GM23338 (cell line): ENCODE measurements around the gene TMEM245.

Experiments
- CREB1 ChIP-seq: fragments of 250-450 bp; sonication (Bioruptor Pico); IDR thresholded peaks from 2 replicates; pipeline ENCODE4 v1.5.0; 2020; ENCODE audit warnings: low read depth, mild to moderate bottlenecking, moderate library complexity
- EZH2 ChIP-seq: fragments of 200-600 bp; sonication (generic); IDR thresholded peaks from one replicate; pipeline ENCODE4 v1.8.0; 2017; ENCODE audit warnings: antibody characterized with exemption, mild to moderate bottlenecking, low read depth; ENCODE audit not compliant: unreplicated experiment
- EZH2phosphoT487 ChIP-seq: fragments of 200-600 bp; sonication (generic); IDR thresholded peaks from one replicate; pipeline ENCODE4 v1.8.1; 2018; ENCODE audit warnings: antibody characterized with exemption; ENCODE audit not compliant: unreplicated experiment
- JUNB ChIP-seq: IDR thresholded peaks from one replicate; pipeline ENCODE4 v1.6.1; 2016; ENCODE audit warnings: antibody characterized with exemption; ENCODE audit not compliant: unreplicated experiment
- NANOG ChIP-seq: IDR thresholded peaks from 2 replicates; pipeline ENCODE4 v1.6.1; 2016; ENCODE audit warnings: antibody characterized with exemption, borderline replicate concordance
- POLR2AphosphoS5 ChIP-seq: IDR thresholded peaks from 2 replicates; pipeline ENCODE4 v1.6.1; 2016; ENCODE audit warnings: antibody characterized with exemption, low read depth
- ZNF331 ChIP-seq: fragments of 250-450 bp; sonication (Bioruptor Pico); IDR thresholded peaks from 2 replicates; pipeline ENCODE4 v1.5.0; 2020; ENCODE audit warnings: low read depth, mild to moderate bottlenecking, moderate library complexity
- TF ChIP-seq, protein P1 (sequence below), 2 experiments: fragments of 200-600 bp in 1 of 2; sonication (generic) in 1 of 2; conservative IDR thresholded peaks; 2 replicates each; pipeline versions ENCODE4 v1.5.1 to v1.6.1; 2016 to 2017; ENCODE audit warnings: antibody characterized with exemption in 2 of 2, low read depth in 2 of 2, mild to moderate bottlenecking in 2 of 2, moderate library complexity in 1 of 2
- TF ChIP-seq, protein P2 (sequence below): IDR thresholded peaks from one replicate; pipeline ENCODE4 v1.6.1; 2018; ENCODE audit warnings: antibody characterized with exemption; ENCODE audit not compliant: unreplicated experiment

DNA sequence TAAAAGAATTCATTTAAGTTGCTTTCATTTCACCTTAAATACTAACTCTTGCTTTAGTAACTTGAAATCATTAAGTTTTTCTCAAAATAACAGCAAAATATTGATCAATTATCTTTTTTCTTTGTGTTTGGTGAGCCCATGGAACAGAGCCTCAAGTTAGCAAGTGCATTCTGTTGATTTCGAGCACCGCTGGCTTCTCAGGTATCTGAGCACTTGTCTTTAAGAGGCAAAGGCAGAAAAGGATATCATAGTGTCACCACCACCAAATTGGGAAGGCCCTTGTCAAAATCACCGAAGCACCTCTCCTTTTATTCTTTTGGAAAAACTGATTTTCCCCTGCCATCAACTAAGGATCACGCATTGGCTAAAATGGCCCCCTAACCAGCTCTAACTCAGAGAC is 89.3 kb downstream of the TMEM245 start:
- TF ChIP-seq NANOG (no peak), POLR2AphosphoS5 (no peak), EZH2 (no peak), ZNF331 (CRISPR knock-in tag) (no peak), JUNB (no peak), CREB1 (CRISPR knock-in tag) (no peak), EZH2phosphoT487 (no peak)
- TF ChIP-seq, protein P1, sequence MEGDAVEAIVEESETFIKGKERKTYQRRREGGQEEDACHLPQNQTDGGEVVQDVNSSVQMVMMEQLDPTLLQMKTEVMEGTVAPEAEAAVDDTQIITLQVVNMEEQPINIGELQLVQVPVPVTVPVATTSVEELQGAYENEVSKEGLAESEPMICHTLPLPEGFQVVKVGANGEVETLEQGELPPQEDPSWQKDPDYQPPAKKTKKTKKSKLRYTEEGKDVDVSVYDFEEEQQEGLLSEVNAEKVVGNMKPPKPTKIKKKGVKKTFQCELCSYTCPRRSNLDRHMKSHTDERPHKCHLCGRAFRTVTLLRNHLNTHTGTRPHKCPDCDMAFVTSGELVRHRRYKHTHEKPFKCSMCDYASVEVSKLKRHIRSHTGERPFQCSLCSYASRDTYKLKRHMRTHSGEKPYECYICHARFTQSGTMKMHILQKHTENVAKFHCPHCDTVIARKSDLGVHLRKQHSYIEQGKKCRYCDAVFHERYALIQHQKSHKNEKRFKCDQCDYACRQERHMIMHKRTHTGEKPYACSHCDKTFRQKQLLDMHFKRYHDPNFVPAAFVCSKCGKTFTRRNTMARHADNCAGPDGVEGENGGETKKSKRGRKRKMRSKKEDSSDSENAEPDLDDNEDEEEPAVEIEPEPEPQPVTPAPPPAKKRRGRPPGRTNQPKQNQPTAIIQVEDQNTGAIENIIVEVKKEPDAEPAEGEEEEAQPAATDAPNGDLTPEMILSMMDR (conservative IDR thresholded peaks at IDR 0.05; ENCODE audit: low read depth in 2 of 2) = no peak
- TF ChIP-seq, protein P2, sequence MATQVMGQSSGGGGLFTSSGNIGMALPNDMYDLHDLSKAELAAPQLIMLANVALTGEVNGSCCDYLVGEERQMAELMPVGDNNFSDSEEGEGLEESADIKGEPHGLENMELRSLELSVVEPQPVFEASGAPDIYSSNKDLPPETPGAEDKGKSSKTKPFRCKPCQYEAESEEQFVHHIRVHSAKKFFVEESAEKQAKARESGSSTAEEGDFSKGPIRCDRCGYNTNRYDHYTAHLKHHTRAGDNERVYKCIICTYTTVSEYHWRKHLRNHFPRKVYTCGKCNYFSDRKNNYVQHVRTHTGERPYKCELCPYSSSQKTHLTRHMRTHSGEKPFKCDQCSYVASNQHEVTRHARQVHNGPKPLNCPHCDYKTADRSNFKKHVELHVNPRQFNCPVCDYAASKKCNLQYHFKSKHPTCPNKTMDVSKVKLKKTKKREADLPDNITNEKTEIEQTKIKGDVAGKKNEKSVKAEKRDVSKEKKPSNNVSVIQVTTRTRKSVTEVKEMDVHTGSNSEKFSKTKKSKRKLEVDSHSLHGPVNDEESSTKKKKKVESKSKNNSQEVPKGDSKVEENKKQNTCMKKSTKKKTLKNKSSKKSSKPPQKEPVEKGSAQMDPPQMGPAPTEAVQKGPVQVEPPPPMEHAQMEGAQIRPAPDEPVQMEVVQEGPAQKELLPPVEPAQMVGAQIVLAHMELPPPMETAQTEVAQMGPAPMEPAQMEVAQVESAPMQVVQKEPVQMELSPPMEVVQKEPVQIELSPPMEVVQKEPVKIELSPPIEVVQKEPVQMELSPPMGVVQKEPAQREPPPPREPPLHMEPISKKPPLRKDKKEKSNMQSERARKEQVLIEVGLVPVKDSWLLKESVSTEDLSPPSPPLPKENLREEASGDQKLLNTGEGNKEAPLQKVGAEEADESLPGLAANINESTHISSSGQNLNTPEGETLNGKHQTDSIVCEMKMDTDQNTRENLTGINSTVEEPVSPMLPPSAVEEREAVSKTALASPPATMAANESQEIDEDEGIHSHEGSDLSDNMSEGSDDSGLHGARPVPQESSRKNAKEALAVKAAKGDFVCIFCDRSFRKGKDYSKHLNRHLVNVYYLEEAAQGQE = no peak
